GM20431 (cell line): ENCODE measurements around the gene TTC1.

Source experiments
- in situ Hi-C: fragments of 300-500 bp; cut with MseI, MboI; formaldehyde crosslinking; loops from one replicate; pipeline ENCODE4 v1.15.0; 2020; ENCODE audit warnings: low sequenced_read_pairs; ENCODE audit not compliant: unreplicated experiment

The TTC1 gene

GRCh38 chr5:160076997-160077396 is 68.1 kb downstream of the TTC1 start:
- in situ Hi-C loops, result no loop called here

- in situ Hi-C loops, result no loop called here
These were observed 70.8 kb downstream of the TTC1 start for GRCh38 chr5:160079753-160080152.

GRCh38 chr5:160081495-160081894 is 72.6 kb downstream of the TTC1 start:
- in situ Hi-C loops, result no loop called here

GRCh38 chr5:160082614-160083500 is 73.9 kb downstream of the TTC1 start:
- in situ Hi-C loops, result no loop called here

GRCh38 chr5:160083501-160083900 is 74.6 kb downstream of the TTC1 start:
- in situ Hi-C loops, result no loop called here

GRCh38 chr5:160084144-160084543 is 75.2 kb downstream of the TTC1 start:
- in situ Hi-C loops, result no loop called here

GRCh38 chr5:160087199-160087598 is 78.3 kb downstream of the TTC1 start:
- in situ Hi-C loops, result no loop called here

- in situ Hi-C loops, result no loop called here
These were observed 79.9 kb downstream of the TTC1 start for GRCh38 chr5:160088805-160089204.

GRCh38 chr5:160089531-160089930 is 80.6 kb downstream of the TTC1 start:
- in situ Hi-C loops, result no loop called here

GRCh38 chr5:160090059-160090458 is 81.1 kb downstream of the TTC1 start:
- in situ Hi-C loops, result no loop called here

- in situ Hi-C loops, result no loop called here
These were observed 83.6 kb downstream of the TTC1 start for GRCh38 chr5:160092514-160092913.

- in situ Hi-C loops, result no loop called here
These were observed 84.2 kb downstream of the TTC1 start for GRCh38 chr5:160092960-160093707.

GRCh38 chr5:160096178-160096577 is 87.2 kb downstream of the TTC1 start:
- in situ Hi-C loops, result no loop called here

- in situ Hi-C loops, result no loop called here
These were observed 89.1 kb downstream of the TTC1 start for GRCh38 chr5:160097991-160098390.

- in situ Hi-C loops, result no loop called here
These were observed 96.9 kb downstream of the TTC1 start for GRCh38 chr5:160105686-160106360.

- in situ Hi-C loops, result no loop called here
These were observed 99.2 kb downstream of the TTC1 start for GRCh38 chr5:160108124-160108523.
